HUES64 (cell line): ENCODE data around the gene ALDH18A1.

Experiments used
- H3K27ac ChIP-seq: 2 replicates; pipeline ENCODE4 v1.7.0; 2013; ENCODE audit warnings: low read depth, low read length, inconsistent platforms
- H3K27me3 ChIP-seq: 2 replicates; pipeline ENCODE4 v1.6.1; 2013; ENCODE audit warnings: mild to moderate bottlenecking, low read length; ENCODE audit not compliant: insufficient read depth
- H3K36me3 ChIP-seq: 2 replicates; pipeline ENCODE4 v1.6.1; 2013; ENCODE audit warnings: mild to moderate bottlenecking, low read length; ENCODE audit not compliant: insufficient read depth
- H3K4me1 ChIP-seq: 2 replicates; pipeline ENCODE4 v1.6.1; 2013; ENCODE audit warnings: mild to moderate bottlenecking, low read length, moderate library complexity; ENCODE audit not compliant: insufficient read depth
- H3K4me3 ChIP-seq: 2 replicates; pipeline ENCODE4 v1.5.1; 2013; ENCODE audit warnings: mild to moderate bottlenecking, low read length, moderate library complexity
- H3K9ac ChIP-seq: 2 replicates; pipeline ENCODE4 v1.6.1; 2013; ENCODE audit warnings: mild to moderate bottlenecking, low read depth, low read length
- H3K9me3 ChIP-seq: 2 replicates; pipeline ENCODE4 v1.6.1; 2013; ENCODE audit warnings: low read depth, low read length; ENCODE audit not compliant: insufficient read depth
- whole genome bisulfite sequencing: fragments of 150-250, 120-280 bp; methylation state at CpG from one replicate; pipeline ENCODE4 v1.1.7; 2013; ENCODE audit warnings: missing lambda C conversion rate; 5-methylcytosine and 5-hydroxymethylcytosine counted together

The ALDH18A1 gene

DNA sequence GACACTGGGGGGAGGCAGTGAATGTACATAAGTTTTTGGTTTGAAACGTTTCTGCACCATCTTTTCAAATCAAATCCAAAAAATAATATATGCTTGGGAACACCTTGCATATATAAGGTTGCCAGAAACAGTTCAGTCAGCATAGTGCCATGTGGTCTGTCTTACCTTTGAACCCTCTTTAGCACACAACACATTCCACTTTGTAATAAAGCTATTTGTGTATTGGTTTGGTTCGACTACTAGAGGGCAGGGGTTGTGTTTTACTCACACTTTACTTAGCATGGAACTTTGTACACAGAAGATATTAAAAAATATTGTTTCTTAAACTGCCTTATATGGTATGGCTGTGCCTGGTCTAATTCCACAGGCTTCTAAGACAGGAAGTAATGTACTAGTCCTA is 43.2 kb downstream of the ALDH18A1 start:
- H3K27ac ChIP-seq, result no peak overlapping the region
- no peak overlapping the region for H3K4me3 ChIP-seq
- no peaks in the 10 kb centered on the region for H3K27me3 ChIP-seq
- no CpG with 5 or more reads among the region's 2 CpGs for WGBS
- H3K36me3 ChIP-seq, result peaks cover 97% of the 10 kb centered on the region
- no peaks in the 10 kb centered on the region for H3K4me1 ChIP-seq
- no peak overlapping the region for H3K9ac ChIP-seq
- H3K9me3 ChIP-seq, result no peaks in the 10 kb centered on the region

GRCh38 chr10:95610727-95611126 is 45.8 kb downstream of the ALDH18A1 start:
- H3K27me3 ChIP-seq, result no peaks in the 10 kb centered on the region
- H3K27ac ChIP-seq, result no peak overlapping the region
- H3K36me3 ChIP-seq, result peaks cover 99% of the 10 kb centered on the region
- H3K4me1 ChIP-seq, result no peaks in the 10 kb centered on the region
- no peak overlapping the region for H3K9ac ChIP-seq
- no peaks in the 10 kb centered on the region for H3K9me3 ChIP-seq
- H3K4me3 ChIP-seq, result no peak overlapping the region
- WGBS, result 98% methylated on average over 3 of the region's 3 CpGs

- Histone ChIP-seq H3K27me3 (no peaks in the 10 kb centered on the region), H3K4me1 (peaks cover 6% of the 10 kb centered on the region; the same call in 1 of the 2 replicates), H3K9me3 (no peaks in the 10 kb centered on the region), H3K27ac (no peak overlapping the region), H3K9ac (no peak overlapping the region), H3K36me3 (peaks cover 68% of the 10 kb centered on the region), H3K4me3 (no peak overlapping the region)
- 97% methylated on average over 3 of the region's 3 CpGs for WGBS
Observed at GRCh38 chr10:95606922-95607321, 49.6 kb downstream of the ALDH18A1 start.

- WGBS, result 92% methylated on average over 3 of the region's 3 CpGs
- Histone ChIP-seq H3K9ac (no peak overlapping the region), H3K36me3 (peaks cover 50% of the 10 kb centered on the region), H3K4me1 (peaks cover 10% of the 10 kb centered on the region), H3K4me3 (no peak overlapping the region), H3K27ac (no peak overlapping the region), H3K9me3 (no peaks in the 10 kb centered on the region), H3K27me3 (no peaks in the 10 kb centered on the region)
Observed at GRCh38 chr10:95605163-95605562, 51.3 kb downstream of the ALDH18A1 start.

DNA sequence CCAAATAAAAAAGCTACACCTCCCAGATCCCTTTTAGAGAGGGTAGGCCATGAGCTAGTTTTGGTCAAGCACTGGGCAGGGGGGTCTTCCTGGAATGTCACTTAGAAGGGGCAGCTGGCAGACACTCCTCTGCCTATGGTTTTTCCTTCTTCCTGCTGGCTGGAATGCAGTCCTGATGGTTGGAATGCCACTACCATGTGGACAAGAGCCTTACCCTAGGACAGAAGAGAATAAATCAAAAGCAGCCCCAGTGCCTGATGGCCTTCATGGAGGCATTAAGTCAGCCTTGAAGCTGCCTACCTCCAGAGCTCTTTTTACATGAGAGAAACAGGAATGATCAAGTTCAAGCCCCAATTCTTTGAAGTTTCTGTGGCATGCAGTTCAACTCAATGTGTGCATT is 51.9 kb downstream of the ALDH18A1 start:
- no peaks in the 10 kb centered on the region for H3K9me3 ChIP-seq
- H3K27me3 ChIP-seq, result no peaks in the 10 kb centered on the region
- H3K36me3 ChIP-seq, result peaks cover 45% of the 10 kb centered on the region
- H3K4me3 ChIP-seq, result no peak overlapping the region
- H3K27ac ChIP-seq, result peak overlapping the region; percentile 40; the same call in 1 of the 2 replicates
- H3K9ac ChIP-seq, result no peak overlapping the region
- peaks cover 10% of the 10 kb centered on the region for H3K4me1 ChIP-seq

- H3K4me3 ChIP-seq, result no peak overlapping the region
- WGBS, result 93% methylated on average over 6 of the region's 6 CpGs
- H3K27ac ChIP-seq, result no peak overlapping the region
- H3K9me3 ChIP-seq, result no peaks in the 10 kb centered on the region
- no peak overlapping the region for H3K9ac ChIP-seq
- peaks cover 10% of the 10 kb centered on the region for H3K4me1 ChIP-seq
- no peaks in the 10 kb centered on the region for H3K27me3 ChIP-seq
- H3K36me3 ChIP-seq, result peaks cover 24% of the 10 kb centered on the region
Observed at GRCh38 chr10:95602382-95602781, 54.1 kb downstream of the ALDH18A1 start.

- H3K4me3 ChIP-seq, result no peak overlapping the region
- H3K27ac ChIP-seq, result no peak overlapping the region
- peaks cover 10% of the 10 kb centered on the region for H3K4me1 ChIP-seq
- no peaks in the 10 kb centered on the region for H3K27me3 ChIP-seq
- peaks cover 12% of the 10 kb centered on the region for H3K36me3 ChIP-seq
- WGBS, result 25% methylated on average over 6 of the region's 6 CpGs
- H3K9me3 ChIP-seq, result no peaks in the 10 kb centered on the region
- no peak overlapping the region for H3K9ac ChIP-seq
Observed at GRCh38 chr10:95601116-95601719, 55.3 kb downstream of the ALDH18A1 start.

DNA sequence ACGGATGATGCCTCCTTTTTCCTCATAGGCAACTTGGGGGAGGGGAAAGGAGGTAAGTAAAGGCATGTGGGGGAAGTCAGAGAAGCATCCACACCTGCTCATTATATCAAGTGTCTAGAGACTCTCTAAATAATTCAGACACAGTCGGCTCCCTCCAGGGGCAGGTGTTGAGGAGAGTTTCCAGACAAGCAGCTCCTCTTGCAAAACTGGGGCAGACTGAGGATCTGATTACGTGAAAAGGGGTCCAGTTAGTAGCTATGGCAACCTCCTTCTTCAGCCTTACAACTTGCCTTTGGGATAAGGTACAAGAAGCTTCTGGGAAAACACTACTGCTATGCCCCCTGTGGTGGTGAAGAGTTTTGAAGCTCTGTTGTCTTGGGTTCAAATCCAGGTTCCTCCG is 56.4 kb downstream of the ALDH18A1 start:
- H3K9ac ChIP-seq, result no peak overlapping the region
- H3K27ac ChIP-seq, result no peak overlapping the region
- H3K4me3 ChIP-seq, result no peak overlapping the region
- peaks cover 2% of the 10 kb centered on the region for H3K36me3 ChIP-seq
- no peaks in the 10 kb centered on the region for H3K9me3 ChIP-seq
- H3K4me1 ChIP-seq, result peaks cover 10% of the 10 kb centered on the region
- 85% methylated on average over 4 of the region's 4 CpGs for WGBS
- no peaks in the 10 kb centered on the region for H3K27me3 ChIP-seq

DNA sequence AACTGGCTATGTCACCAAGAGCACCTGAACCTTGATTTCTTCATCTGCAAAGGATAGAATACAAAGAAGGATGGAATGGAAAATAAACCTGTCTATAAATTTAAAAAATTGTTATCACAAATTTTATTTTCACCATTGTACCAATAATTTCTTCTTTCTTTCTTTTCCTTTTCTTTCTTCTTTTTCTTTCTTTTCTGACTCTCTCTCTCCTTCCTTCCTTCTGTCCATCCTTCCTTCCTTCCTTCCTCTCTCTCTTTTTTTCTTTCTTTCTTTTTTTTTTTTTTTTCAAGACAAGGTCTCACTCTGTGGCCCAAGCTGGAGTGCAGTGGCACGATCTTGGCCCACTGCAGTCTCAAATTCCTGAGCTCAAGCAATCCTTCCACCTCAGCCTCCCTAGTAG is 58.7 kb downstream of the ALDH18A1 start:
- Histone ChIP-seq H3K9ac (no peak overlapping the region), H3K36me3 (no peaks in the 10 kb centered on the region), H3K27ac (no peak overlapping the region), H3K4me1 (peaks cover 4% of the 10 kb centered on the region; the same call in 1 of the 2 replicates), H3K4me3 (no peak overlapping the region), H3K9me3 (no peaks in the 10 kb centered on the region), H3K27me3 (no peaks in the 10 kb centered on the region)
- WGBS, result 93% methylated on average over 1 of the region's 1 CpG

DNA sequence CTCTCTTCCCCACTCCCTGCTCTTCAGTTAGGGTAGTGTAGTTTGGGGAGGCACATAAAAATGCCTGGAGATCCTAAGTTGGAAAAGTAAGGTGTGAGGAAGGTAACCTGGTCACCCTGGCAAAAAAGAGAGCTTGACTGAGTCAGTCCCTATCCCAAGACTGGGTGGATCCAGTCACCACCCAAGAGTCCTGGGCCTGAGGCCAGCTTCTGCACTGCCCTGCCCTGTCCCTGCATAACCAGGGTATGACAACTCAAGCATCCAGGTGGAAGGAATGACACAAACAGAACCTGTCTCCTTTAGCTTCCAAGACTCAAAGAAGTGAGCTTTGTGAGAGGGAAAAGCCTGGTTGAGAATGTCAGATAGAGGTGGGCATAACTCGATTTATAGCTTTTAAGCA is 68.5 kb downstream of the ALDH18A1 start:
- H3K36me3 ChIP-seq, result no peaks in the 10 kb centered on the region
- WGBS, result 84% methylated on average over 1 of the region's 1 CpG
- no peaks in the 10 kb centered on the region for H3K9me3 ChIP-seq
- no peak overlapping the region for H3K27ac ChIP-seq
- no peaks in the 10 kb centered on the region for H3K4me1 ChIP-seq
- no peaks in the 10 kb centered on the region for H3K27me3 ChIP-seq
- H3K9ac ChIP-seq, result no peak overlapping the region
- H3K4me3 ChIP-seq, result no peak overlapping the region

GRCh38 chr10:95579835-95580535 is 76.5 kb downstream of the ALDH18A1 start:
- 91% methylated on average over 2 of the region's 2 CpGs for WGBS
- no peaks in the 10 kb centered on the region for H3K9me3 ChIP-seq
- no peak overlapping the region for H3K4me3 ChIP-seq
- no peaks in the 10 kb centered on the region for H3K27me3 ChIP-seq
- no peaks in the 10 kb centered on the region for H3K36me3 ChIP-seq
- no peak overlapping the region for H3K9ac ChIP-seq
- H3K4me1 ChIP-seq, result no peaks in the 10 kb centered on the region
- H3K27ac ChIP-seq, result no peak overlapping the region
